ENCODE data around the gene UBE2O.

UBE2O gene

GRCh38 chr17:76472258-76472645 lies 19.3 kb upstream of the UBE2O start:
- H3K4me3 ChIP-seq (ENCODE audit: low read length), result no peak overlapping the region
- no peak for TF ChIP-seq CTCF (conservative IDR thresholded peaks at IDR 0.05; ENCODE audit: low read depth, low read length)
- no peak for DNase-seq (ENCODE audit: low read depth)

GRCh38 chr17:76471498-76472257 lies 18.7 kb upstream of the UBE2O start:
- H3K4me3 ChIP-seq (ENCODE audit: low read length), result no peak overlapping the region
- TF ChIP-seq CTCF (conservative IDR thresholded peaks at IDR 0.05; ENCODE audit: low read depth, low read length), result no peak
- DNase-seq (ENCODE audit: low read depth), result no peak

GRCh38 chr17:76469991-76470739 lies 17.2 kb upstream of the UBE2O start:
- DNase-seq (ENCODE audit: low read depth), result no peak
- no peak for TF ChIP-seq CTCF (conservative IDR thresholded peaks at IDR 0.05; ENCODE audit: low read depth, low read length)
- no peak overlapping the region for H3K4me3 ChIP-seq (ENCODE audit: low read length)

- no peak for DNase-seq (ENCODE audit: low read depth)
- no peak overlapping the region for H3K4me3 ChIP-seq (ENCODE audit: low read length)
- TF ChIP-seq CTCF (conservative IDR thresholded peaks at IDR 0.05; ENCODE audit: low read depth, low read length), result no peak
Measured at GRCh38 chr17:76469076-76469990, 16.4 kb upstream of the UBE2O start.

- no peak for DNase-seq (ENCODE audit: low read depth)
- TF ChIP-seq CTCF (conservative IDR thresholded peaks at IDR 0.05; ENCODE audit: low read depth, low read length), result no peak
- no peak overlapping the region for H3K4me3 ChIP-seq (ENCODE audit: low read length)
Measured at GRCh38 chr17:76468634-76469010, 15.7 kb upstream of the UBE2O start.

- no peak for TF ChIP-seq CTCF (conservative IDR thresholded peaks at IDR 0.05; ENCODE audit: low read depth, low read length)
- H3K4me3 ChIP-seq (ENCODE audit: low read length), result no peak overlapping the region
- no peak for DNase-seq (ENCODE audit: low read depth)
Measured at GRCh38 chr17:76467809-76468633, 15.1 kb upstream of the UBE2O start.
